ENCODE data around the gene PRSS12.
"Not testable (repeated sequence)": the region's sequence is repeated elsewhere in the genome, so short reads cannot be mapped to it uniquely, and the experiment has no call there.

PRSS12 gene

DNA sequence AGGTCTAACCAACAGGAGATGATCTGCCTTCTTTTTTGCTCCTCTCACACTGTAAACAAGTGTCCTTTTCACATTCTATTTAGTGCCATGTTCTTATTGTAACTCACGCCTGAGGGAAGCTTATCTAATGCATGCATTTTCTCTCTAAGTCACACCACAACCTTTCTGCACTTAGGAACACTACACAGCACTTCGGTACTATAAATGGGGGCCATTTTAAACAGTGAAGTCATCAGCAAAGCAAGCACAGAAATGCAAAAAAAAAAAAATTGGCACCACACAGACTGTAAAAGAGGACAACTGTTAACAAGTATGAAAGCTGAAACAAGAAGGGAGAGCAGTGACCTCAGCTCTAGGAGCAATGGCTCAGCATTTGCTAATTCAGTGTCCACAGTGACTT, 45.2 kb downstream of the PRSS12 start:
- TF ChIP-seq, protein P1, sequence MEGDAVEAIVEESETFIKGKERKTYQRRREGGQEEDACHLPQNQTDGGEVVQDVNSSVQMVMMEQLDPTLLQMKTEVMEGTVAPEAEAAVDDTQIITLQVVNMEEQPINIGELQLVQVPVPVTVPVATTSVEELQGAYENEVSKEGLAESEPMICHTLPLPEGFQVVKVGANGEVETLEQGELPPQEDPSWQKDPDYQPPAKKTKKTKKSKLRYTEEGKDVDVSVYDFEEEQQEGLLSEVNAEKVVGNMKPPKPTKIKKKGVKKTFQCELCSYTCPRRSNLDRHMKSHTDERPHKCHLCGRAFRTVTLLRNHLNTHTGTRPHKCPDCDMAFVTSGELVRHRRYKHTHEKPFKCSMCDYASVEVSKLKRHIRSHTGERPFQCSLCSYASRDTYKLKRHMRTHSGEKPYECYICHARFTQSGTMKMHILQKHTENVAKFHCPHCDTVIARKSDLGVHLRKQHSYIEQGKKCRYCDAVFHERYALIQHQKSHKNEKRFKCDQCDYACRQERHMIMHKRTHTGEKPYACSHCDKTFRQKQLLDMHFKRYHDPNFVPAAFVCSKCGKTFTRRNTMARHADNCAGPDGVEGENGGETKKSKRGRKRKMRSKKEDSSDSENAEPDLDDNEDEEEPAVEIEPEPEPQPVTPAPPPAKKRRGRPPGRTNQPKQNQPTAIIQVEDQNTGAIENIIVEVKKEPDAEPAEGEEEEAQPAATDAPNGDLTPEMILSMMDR (IDR thresholded peaks at IDR 0.05; ENCODE audit: extremely low read depth, missing control alignments): no peak
- no peak for DNase-seq (ENCODE audit: low spot score)

DNA sequence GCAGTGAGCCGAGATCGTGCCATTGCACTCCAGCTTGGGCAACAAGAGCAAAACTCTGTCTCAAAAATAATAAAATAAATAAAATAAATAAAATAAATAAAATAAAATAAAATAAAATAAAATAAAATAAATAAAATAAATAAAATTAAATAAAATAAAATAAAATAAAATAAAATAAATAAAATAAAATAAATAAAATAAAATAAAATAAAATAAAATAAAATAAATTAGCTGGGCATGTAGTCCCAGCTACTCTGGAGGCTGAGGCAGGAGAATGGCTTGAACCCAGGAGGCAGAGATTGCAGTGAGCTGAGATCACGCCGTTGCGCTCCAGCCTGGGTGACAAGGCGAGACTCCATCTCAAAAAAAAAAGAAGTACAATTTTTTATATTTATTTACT, 53.2 kb downstream of the PRSS12 start:
- not testable (repeated sequence) for DNase-seq (ENCODE audit: low spot score)

DNA sequence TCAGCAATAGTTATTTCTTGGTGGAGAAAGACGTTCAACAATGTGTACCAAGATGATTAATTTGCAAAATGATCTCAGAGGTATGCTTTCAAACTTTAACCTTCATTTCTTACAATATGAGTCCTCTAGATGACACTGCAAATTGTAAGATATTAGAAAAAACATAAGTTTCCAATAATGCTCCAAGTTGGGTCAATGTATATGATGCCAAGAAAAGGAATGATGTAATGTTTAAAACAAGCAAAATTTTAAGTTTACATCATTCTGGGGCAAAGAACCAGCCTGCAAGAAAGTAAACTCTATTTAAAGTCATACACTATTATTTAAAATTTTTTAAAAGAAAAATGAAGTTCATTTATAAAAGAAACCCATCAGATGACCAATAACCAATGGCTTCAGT, 56.1 kb downstream of the PRSS12 start:
- DNase-seq (ENCODE audit: low spot score): no peak

DNA sequence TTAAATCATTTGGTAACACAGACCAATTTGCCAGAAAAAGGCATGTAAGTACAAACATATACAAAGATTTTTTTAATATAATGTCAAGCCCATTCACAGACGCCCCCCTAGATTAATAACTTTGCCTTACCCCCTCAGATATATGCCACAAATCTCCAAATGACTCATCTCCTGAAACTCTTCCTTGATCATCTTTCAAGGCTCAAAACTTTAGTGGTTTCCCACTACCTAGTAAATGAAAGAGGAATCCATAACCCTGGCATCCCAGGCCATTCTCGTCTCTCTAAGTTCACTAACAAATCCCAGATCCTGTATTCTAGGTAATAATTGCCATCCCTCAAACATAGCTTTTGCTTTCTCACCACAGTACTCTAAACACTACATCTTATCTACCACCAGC, 61.9 kb downstream of the PRSS12 start:
- DNase-seq (ENCODE audit: low spot score): no peak
- TF ChIP-seq, protein P1 (IDR thresholded peaks at IDR 0.05; ENCODE audit: extremely low read depth, missing control alignments): no peak

More for the DNA sequence above, 56.1 kb downstream of the PRSS12 start:
- TF ChIP-seq, protein P1 (IDR thresholded peaks at IDR 0.05; ENCODE audit: extremely low read depth, missing control alignments): no peak

DNA sequence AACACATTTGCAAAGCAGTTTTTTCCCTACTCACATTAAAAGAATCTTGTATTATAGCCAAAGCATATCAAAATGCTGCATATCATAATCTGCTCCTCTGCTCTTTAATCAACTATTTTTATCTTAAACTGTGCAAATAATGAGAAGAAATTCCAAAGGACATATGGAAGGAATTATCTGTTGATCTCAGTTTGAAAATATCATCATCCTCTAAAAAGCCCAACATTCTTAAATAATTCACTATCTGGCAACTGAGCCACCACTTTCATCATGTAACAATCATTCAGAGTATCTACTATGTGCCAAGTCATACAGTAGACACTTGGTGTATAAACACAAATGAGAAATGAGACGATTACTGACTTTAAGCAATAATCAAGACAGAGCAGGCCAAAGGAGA, 63.0 kb downstream of the PRSS12 start:
- TF ChIP-seq, protein P1 (IDR thresholded peaks at IDR 0.05; ENCODE audit: extremely low read depth, missing control alignments): no peak
- no peak for DNase-seq (ENCODE audit: low spot score)

DNA sequence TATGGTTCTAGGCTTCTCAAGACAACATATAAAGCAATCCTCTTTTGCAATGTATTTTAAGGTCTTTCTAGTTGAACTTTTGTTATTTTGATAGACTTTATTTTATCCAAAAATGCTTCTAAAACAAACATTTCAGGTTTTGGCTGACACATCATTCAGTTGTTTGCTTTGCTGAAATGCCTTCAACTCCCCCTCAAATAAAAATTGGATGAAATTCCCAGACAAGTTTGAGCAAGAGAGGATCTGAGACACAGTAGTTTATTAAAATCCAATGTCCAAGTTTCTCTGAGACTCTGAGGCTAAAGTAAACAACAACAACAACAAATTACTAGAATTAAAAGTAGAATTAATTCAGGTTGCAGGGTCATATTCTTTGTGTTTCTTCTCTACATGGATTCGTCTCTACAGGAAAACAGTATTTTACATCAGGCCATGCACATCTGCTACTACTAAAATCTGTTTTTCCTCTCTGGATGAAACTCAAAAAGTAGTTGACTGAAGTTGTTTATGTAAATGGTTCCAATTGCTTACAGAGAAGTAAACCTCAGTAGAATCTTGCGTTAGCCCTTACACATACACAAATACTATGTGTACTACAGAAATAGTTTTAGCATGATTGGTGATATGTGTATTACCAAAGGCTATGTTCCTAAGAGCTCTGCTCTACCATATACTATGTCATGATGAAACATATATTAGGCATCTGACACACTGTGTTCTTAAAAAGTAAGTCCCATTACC, 64.9 kb downstream of the PRSS12 start:
- TF ChIP-seq, protein P1 (IDR thresholded peaks at IDR 0.05; ENCODE audit: extremely low read depth, missing control alignments): no peak
- no peak for DNase-seq (ENCODE audit: low spot score)

DNA sequence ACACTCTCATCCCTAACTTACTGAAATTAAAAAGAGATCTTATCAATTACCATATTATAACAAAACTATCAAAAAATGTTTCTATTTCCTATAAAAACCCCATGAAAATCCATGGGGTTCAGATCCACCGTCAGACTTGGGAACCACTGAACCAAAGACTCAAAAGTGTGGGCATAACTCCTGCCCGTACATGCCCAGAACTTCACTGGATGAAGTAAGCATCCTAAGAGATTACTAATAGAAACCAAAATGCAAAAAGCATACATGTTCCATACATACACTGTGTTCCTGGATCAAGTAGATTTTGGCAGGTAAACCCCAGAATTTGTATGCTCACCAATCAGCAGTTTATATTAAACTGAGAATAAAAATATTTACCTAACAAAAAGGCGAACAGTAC, 66.1 kb downstream of the PRSS12 start:
- DNase-seq (ENCODE audit: low spot score): no peak
- TF ChIP-seq, protein P1 (IDR thresholded peaks at IDR 0.05; ENCODE audit: extremely low read depth, missing control alignments): no peak

DNA sequence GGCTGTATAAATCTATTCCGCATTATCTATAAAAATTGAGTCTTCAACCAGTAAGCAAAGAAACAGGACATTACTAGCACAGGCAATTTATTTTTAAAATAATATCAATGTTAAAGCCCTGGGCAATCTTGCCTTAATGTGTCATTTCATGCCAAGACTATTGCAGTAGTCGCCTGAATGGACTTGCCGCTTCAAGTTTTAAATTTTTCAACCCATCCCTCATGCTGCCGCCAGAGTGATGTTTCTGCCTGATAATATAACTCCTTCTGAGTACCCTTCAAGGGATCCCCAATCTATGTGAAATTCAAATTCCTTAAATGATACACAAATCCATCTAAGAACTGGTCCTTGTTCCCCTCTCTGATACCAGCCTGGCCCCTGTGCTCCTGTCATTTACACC, 66.9 kb downstream of the PRSS12 start:
- TF ChIP-seq, protein P1 (IDR thresholded peaks at IDR 0.05; ENCODE audit: extremely low read depth, missing control alignments): no peak
- no peak for DNase-seq (ENCODE audit: low spot score)

All from GM20000 (cell line).